Liver (tissue), 3 donors: ENCODE results near the gene MTCH2.

ENCODE experiments used
- CTCF ChIP-seq: fragments of 150-350 bp; IDR thresholded peaks from 2 replicates; pipeline ENCODE4 v1.5.1; 2017; ENCODE audit warnings: improper control_type of control experiment, low read depth, low read length; ENCODE audit not compliant: missing input control
- FOXA2 ChIP-seq: IDR thresholded peaks from 2 replicates; pipeline ENCODE4 v1.6.1; 2016; ENCODE audit warnings: antibody characterized with exemption
- JUND ChIP-seq, 2 donors: IDR thresholded peaks; 2 replicates each; pipeline ENCODE4 v1.6.1; 2016; ENCODE audit warnings: antibody characterized with exemption in 2 of 2
- RAD21 ChIP-seq, 2 donors: IDR thresholded peaks; 2 replicates each; pipeline ENCODE4 v1.6.1; 2016; ENCODE audit warnings: antibody characterized with exemption in 2 of 2, mild to moderate bottlenecking in 2 of 2
- ZBTB33 ChIP-seq: IDR thresholded peaks from 2 replicates; pipeline ENCODE4 v1.6.1; 2016; ENCODE audit warnings: antibody characterized with exemption
- donor health status: healthy.
- donor health status: healthy.

GRCh38 chr11:47589584-47589976, 52.8 kb downstream of the MTCH2 start:
- no peak for TF ChIP-seq JUND (IDR thresholded peaks at IDR 0.05)
- no peak for TF ChIP-seq CTCF
- TF ChIP-seq RAD21 (IDR thresholded peaks at IDR 0.05), result no peak
- TF ChIP-seq FOXA2, result no peak
- TF ChIP-seq ZBTB33, result no peak
